CD14-positive monocyte (primary cell): ENCODE measurements around the gene CHKB. TPM values are rescaled to one million over a fixed set of nuclear protein-coding genes. Genes with fewer than 3 reads are reported as not detected.

Experiments used
- DNase-seq, 3 donors: peaks; one replicate each; pipeline ENCODE4 v3.0.0-alpha.2; 2011 to 2022
- H2AFZ ChIP-seq: 2 replicates; pipeline ENCODE4 v1.6.0; 2012; ENCODE audit warnings: mild to moderate bottlenecking, low read depth, low read length, inconsistent platforms; ENCODE audit not compliant: insufficient read depth, poor library complexity, severe bottlenecking
- H3K27ac ChIP-seq, 2 donors: 1 replicate in 1 of 2; 2 replicates in 1 of 2; pipeline ENCODE4 v1.5.1; 2012 to 2013; ENCODE audit warnings: low read length in 2 of 2, control low read depth in 1 of 2, inconsistent platforms in 1 of 2, low read depth in 1 of 2, mild to moderate bottlenecking in 1 of 2
- H3K27me3 ChIP-seq, 2 donors: one replicate each; pipeline versions ENCODE4 v1.6.0 to v1.6.1; 2011 to 2013; ENCODE audit warnings: low read length in 2 of 2; ENCODE audit not compliant: control insufficient read depth in 2 of 2, insufficient read depth in 2 of 2
- H3K36me3 ChIP-seq, 2 donors: replicated peaks in 1 of 2; 1 replicate in 1 of 2; 2 replicates in 1 of 2; pipeline versions ENCODE4 v1.5.1 to v1.6.1; 2012 to 2013; ENCODE audit warnings: low read length in 2 of 2, control low read depth in 1 of 2, inconsistent platforms in 1 of 2, mild to moderate bottlenecking in 1 of 2; ENCODE audit not compliant: insufficient read depth in 2 of 2, control insufficient read depth in 1 of 2
- H3K4me1 ChIP-seq, 2 donors: 1 replicate in 1 of 2; 2 replicates in 1 of 2; pipeline versions ENCODE4 v1.5.1 to v1.6.1; 2012 to 2013; ENCODE audit warnings: low read length in 2 of 2, control low read depth in 1 of 2, inconsistent platforms in 1 of 2, mild to moderate bottlenecking in 1 of 2, moderate library complexity in 1 of 2; ENCODE audit not compliant: insufficient read depth in 2 of 2, control insufficient read depth in 1 of 2
- H3K4me2 ChIP-seq: replicated peaks from 2 replicates; pipeline ENCODE3; 2012; ENCODE audit warnings: low read length, moderate library complexity, mild to moderate bottlenecking; ENCODE audit not compliant: poor library complexity, severe bottlenecking; ENCODE audit errors: extremely low read depth
- H3K4me3 ChIP-seq, 3 experiments: fragments of 200-600 bp in 1 of 3; sonication (generic) in 1 of 3; replicated peaks in 1 of 3; 1 replicate in 2 of 3; 2 replicates in 1 of 3; pipeline ENCODE4 v1.5.1; 2011 to 2013; ENCODE audit warnings: low read length in 3 of 3, mild to moderate bottlenecking in 3 of 3, control low read depth in 2 of 3, low read depth in 2 of 3, inconsistent platforms in 1 of 3, moderate library complexity in 1 of 3
- H3K79me2 ChIP-seq: 2 replicates; pipeline ENCODE4 v1.6.0; 2012; ENCODE audit warnings: mild to moderate bottlenecking, control low read depth, inconsistent platforms, low read length, moderate library complexity; ENCODE audit not compliant: insufficient read depth
- H3K9ac ChIP-seq: 2 replicates; pipeline ENCODE4 v1.6.0; 2017; ENCODE audit warnings: low read length, mild to moderate bottlenecking; ENCODE audit not compliant: insufficient read depth, poor library complexity, severe bottlenecking
- H3K9me3 ChIP-seq, 2 donors: replicated peaks in 1 of 2; 1 replicate in 1 of 2; 2 replicates in 1 of 2; pipeline versions ENCODE4 v1.5.1 to v1.6.1; 2012 to 2013; ENCODE audit warnings: low read length in 2 of 2, control low read depth in 1 of 2; ENCODE audit not compliant: control insufficient read depth in 1 of 2, insufficient read depth in 1 of 2
- H4K20me1 ChIP-seq: 2 replicates; pipeline ENCODE4 v1.6.0; 2012; ENCODE audit warnings: mild to moderate bottlenecking, low read length, control low read depth, moderate library complexity; ENCODE audit not compliant: insufficient read depth
- H3K27ac Mint-ChIP-seq, 7 donors: one replicate each; pipeline ENCODE4 v1.8.0; 2020; ENCODE audit warnings: mild to moderate bottlenecking in 7 of 7, mixed read lengths in 7 of 7, moderate library complexity in 6 of 7, inconsistent platforms in 2 of 7
- H3K27me3 Mint-ChIP-seq, 3 donors: one replicate each; pipeline ENCODE4 v1.8.0; 2021 to 2022; ENCODE audit warnings: low read depth in 3 of 3, mild to moderate bottlenecking in 3 of 3, mixed read lengths in 3 of 3, moderate library complexity in 3 of 3, inconsistent platforms in 1 of 3
- H3K36me3 Mint-ChIP-seq, 2 donors: one replicate each; pipeline ENCODE4 v1.8.0; 2020; ENCODE audit warnings: mixed read lengths in 2 of 2, inconsistent platforms in 1 of 2, mild to moderate bottlenecking in 1 of 2
- H3K4me1 Mint-ChIP-seq: one replicate; pipeline ENCODE4 v1.8.0; 2020; ENCODE audit warnings: mild to moderate bottlenecking, mixed read lengths
- H3K4me3 Mint-ChIP-seq, 2 donors: one replicate each; pipeline ENCODE4 v1.8.0; 2020; ENCODE audit warnings: mild to moderate bottlenecking in 2 of 2, mixed read lengths in 2 of 2, moderate library complexity in 1 of 2
- H3K9me3 Mint-ChIP-seq, 7 donors: one replicate each; pipeline ENCODE4 v1.8.0; 2020 to 2022; ENCODE audit warnings: mixed read lengths in 7 of 7, mild to moderate bottlenecking in 6 of 7, moderate library complexity in 6 of 7, inconsistent platforms in 2 of 7
- WGBS: methylation state at CpG from one replicate; pipeline ENCODE4 v1.1.5; 2013; ENCODE audit warnings: missing lambda C conversion rate; ENCODE audit not compliant: insufficient coverage; 5-methylcytosine and 5-hydroxymethylcytosine counted together
- intact Hi-C, 2 donors: fragments of 100-400 bp; cut with micrococcal nuclease; formaldehyde crosslinking; loops; one replicate each; pipeline versions ENCODE4 v1.15.0 to v1.15.1; 2023
- polyA plus RNA-seq, 3 donors: library from polyadenylated mRNA; depleted of rRNA in 1 of 3; unstranded in 2 of 3; stranded (reverse) in 1 of 3; fragments of 300-500 nt in 2 of 3; fragments of >200 nt in 1 of 3; fragmentation: Illumina TruSeq in 2 of 3; gene quantifications; 1 replicate in 2 of 3; 2 replicates in 1 of 3; pipeline ENCODE4 v1.2.3, GENCODE V29; 2012 to 2021
- TF ChIP-seq, protein P1 (sequence below): fragments of 200-600 bp; IDR thresholded peaks from one replicate; pipeline ENCODE4 v1.8.0; 2022; ENCODE audit warnings: antibody characterized with exemption, mild to moderate bottlenecking

The CHKB gene
- polyA plus RNA-seq, 3 donors, result 29.1 to 286 (median 31.3) TPM

DNA sequence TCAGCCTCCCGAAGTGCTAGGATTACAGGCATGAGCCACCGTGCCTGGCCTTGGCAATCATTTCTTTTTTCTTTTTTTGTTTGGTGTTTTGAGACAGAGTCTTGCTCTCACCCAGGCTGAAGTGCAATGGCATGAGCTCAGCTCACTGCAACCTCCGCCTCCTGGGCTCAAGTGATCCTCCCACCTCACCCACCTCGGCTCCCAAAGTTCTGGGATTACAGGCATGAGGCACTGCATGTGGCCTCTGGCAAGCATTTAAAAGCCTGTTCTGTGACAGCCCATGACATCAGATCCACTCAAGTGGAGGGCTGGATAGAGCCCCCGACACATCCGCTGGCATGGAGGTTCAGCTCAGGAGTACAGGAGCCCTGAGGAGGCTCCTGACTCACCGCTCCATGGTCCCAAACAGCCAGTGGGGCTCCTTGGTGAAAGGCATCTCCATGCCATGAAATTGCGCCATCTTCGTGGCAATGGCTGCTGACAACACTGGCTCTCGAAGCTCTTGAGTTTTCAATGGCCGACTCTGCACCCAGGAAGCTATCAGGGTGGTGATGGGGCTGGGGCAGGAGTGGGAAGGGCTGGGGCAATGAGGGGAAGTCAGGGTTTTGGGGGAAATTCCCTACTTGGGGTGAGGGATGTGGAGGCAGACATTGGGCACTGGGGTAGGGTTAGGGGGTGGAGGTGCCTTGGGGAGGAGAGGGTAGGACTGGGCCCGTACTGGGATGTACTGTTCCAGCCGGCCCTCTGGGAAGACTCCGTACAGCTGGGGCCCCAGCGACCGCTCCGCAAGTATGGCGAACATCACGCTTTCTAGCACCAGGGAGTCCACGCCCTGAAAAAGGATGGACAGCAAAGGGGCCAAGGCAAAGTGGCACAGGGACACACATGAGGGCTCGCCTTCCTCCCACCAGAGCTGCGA, 1.4 kb downstream of the CHKB start:
- Mint-ChIP-seq H3K27ac (peak overlapping the region; percentile 49 to 89 (median 79)), H3K4me1 (peaks cover 40% of the 10 kb centered on the region), H3K36me3 (peaks cover 30 to 40% of the 10 kb centered on the region in 2 donors), H3K4me3 (peak overlapping the region; percentile 78 to 81), H3K9me3 (no peaks in the 10 kb centered on the region), H3K27me3 (peaks cover 6 to 12% (median 12%) of the 10 kb centered on the region in 3 donors)
- Histone ChIP-seq H3K9me3 (no peaks in the 10 kb centered on the region), H3K4me3 (peak overlapping the region; percentile 39 to 82 (median 50)), H3K27ac (peak overlapping the region; percentile 83 to 92), H4K20me1 (peaks cover 37% of the 10 kb centered on the region), H3K36me3 (peaks cover 0 to 33% of the 10 kb centered on the region in 2 donors), H2AFZ (no peak overlapping the region), H3K27me3 (no peaks in the 10 kb centered on the region), H3K4me1 (peaks cover 28 to 45% of the 10 kb centered on the region in 2 donors), H3K4me2 (peak overlapping the region; percentile 93), H3K79me2 (peaks cover 21% of the 10 kb centered on the region), H3K9ac (peak overlapping the region; percentile 93)
- intact Hi-C loops, result loop anchor here (5.0 kb wide), 4 partner anchors 34 to 74 kb away; partner anchors contain the start of genes SCO2 (in 2 of the 2), ARSA (in 1 of the 2), KLHDC7B (in 1 of the 2) and LMF2 (in 1 of the 2)
- 89% methylated on average over 17 of the region's 22 CpGs for WGBS
- TF ChIP-seq, protein P1, sequence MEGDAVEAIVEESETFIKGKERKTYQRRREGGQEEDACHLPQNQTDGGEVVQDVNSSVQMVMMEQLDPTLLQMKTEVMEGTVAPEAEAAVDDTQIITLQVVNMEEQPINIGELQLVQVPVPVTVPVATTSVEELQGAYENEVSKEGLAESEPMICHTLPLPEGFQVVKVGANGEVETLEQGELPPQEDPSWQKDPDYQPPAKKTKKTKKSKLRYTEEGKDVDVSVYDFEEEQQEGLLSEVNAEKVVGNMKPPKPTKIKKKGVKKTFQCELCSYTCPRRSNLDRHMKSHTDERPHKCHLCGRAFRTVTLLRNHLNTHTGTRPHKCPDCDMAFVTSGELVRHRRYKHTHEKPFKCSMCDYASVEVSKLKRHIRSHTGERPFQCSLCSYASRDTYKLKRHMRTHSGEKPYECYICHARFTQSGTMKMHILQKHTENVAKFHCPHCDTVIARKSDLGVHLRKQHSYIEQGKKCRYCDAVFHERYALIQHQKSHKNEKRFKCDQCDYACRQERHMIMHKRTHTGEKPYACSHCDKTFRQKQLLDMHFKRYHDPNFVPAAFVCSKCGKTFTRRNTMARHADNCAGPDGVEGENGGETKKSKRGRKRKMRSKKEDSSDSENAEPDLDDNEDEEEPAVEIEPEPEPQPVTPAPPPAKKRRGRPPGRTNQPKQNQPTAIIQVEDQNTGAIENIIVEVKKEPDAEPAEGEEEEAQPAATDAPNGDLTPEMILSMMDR, result no peak
- peak in 1 of 3 donors; percentile 63 for DNase-seq

DNA sequence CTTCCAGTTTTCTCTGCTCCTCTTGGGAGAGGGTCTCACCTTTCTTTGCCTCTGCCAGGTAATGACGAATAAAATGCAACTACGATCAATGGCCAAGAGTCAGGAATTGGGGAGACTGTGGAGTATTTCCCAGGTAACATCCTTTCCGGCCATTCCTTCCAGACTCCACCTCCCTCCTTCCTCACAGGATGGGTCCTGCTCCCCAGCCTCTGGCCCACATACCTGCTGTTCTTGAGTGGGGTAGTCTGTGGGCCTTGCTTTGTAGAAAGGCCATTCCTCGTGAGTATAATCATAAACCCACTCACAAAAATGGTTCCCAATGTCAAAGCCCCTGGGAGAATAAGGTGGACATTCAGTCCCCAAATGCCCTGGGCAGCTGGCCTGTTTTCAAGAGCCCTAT, 2.9 kb downstream of the CHKB start:
- Mint-ChIP-seq H3K27me3 (peaks cover 2 to 12% (median 8%) of the 10 kb centered on the region in 3 donors), H3K36me3 (peaks cover 36 to 53% of the 10 kb centered on the region in 2 donors), H3K27ac (no peak overlapping the region), H3K4me3 (no peak overlapping the region), H3K9me3 (no peaks in the 10 kb centered on the region), H3K4me1 (peaks cover 40% of the 10 kb centered on the region)
- H3K27me3 ChIP-seq, result no peaks in the 10 kb centered on the region
- no peaks in the 10 kb centered on the region for H3K9me3 ChIP-seq
- H3K4me2 ChIP-seq, result no peak overlapping the region
- peaks cover 28 to 45% of the 10 kb centered on the region in 2 donors for H3K4me1 ChIP-seq
- no peak overlapping the region for H3K9ac ChIP-seq
- intact Hi-C loops, result loop anchor here (5.0 kb wide), 5 partner anchors 32 to 72 kb away; partner anchors contain the start of genes SCO2 (in 2 of the 2), ARSA (in 1 of the 2), KLHDC7B (in 1 of the 2) and LMF2 (in 1 of the 2)
- no CpG with 5 or more reads among the region's 4 CpGs for WGBS
- peaks cover 21% of the 10 kb centered on the region for H3K79me2 ChIP-seq
- no peak overlapping the region for H2AFZ ChIP-seq
- no peak overlapping the region for H3K4me3 ChIP-seq
- peaks cover 37% of the 10 kb centered on the region for H4K20me1 ChIP-seq
- DNase-seq, result no peak
- H3K36me3 ChIP-seq, result peaks cover 0 to 44% of the 10 kb centered on the region in 2 donors
- TF ChIP-seq, protein P1, result no peak
- H3K27ac ChIP-seq, result no peak overlapping the region
